HG03469 (cell line): ENCODE data around the gene VWA7.
"Not testable (repeated sequence)": the region's sequence is repeated elsewhere in the genome, so short reads cannot be mapped to it uniquely, and the experiment has no call there.

Experiments
- ATAC-seq: cut with Tn5 transposase; IDR thresholded peaks from one replicate; pipeline ENCODE4 v1.9.1; 2021; ENCODE audit warnings: mild to moderate bottlenecking, moderate library complexity, moderate number of reproducible peaks; ENCODE audit not compliant: unreplicated experiment

VWA7 gene

GRCh38 chr6:31801031-31801927 is 24.2 kb upstream of the VWA7 start:
- ATAC-seq = not testable (repeated sequence)

DNA sequence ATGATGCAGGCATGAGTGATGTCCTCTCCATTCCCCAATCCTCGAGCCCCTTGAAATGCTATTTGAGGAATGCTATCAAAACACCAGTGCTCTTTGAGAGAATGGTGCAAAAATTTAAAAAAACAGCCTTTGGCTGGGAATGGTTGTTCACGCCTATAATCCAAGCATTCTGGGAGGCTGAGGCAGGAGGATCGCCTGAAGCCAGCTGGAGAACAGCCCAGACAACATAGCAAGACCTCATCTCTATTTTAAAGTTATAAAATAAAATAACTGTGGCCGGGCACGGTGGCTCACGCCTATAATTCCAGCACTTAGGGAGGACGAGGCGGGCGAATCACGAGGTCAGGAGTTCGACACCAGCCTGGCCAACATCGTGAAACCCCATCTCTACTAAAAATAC is 22.7 kb upstream of the VWA7 start:
- ATAC-seq = no peak

DNA sequence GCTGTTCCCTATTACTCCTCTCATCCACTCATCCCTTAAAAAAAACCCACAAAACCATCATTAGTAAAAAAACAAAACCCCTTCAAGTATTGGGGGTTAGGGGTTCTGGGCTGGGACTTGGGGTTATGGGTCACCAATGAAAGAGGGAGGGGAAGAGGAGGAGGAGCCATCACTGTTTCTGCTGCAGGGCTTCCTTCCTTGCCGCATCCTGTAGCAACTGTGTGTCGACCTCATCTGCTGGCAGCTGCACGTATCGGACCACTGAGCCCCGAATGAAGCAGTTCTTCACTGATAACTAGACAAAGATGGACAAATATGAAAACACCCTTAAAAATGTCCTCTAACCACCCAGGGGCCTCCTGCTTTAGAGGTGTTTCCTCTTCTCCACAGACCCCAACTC is 20.5 kb upstream of the VWA7 start:
- ATAC-seq = no peak

DNA sequence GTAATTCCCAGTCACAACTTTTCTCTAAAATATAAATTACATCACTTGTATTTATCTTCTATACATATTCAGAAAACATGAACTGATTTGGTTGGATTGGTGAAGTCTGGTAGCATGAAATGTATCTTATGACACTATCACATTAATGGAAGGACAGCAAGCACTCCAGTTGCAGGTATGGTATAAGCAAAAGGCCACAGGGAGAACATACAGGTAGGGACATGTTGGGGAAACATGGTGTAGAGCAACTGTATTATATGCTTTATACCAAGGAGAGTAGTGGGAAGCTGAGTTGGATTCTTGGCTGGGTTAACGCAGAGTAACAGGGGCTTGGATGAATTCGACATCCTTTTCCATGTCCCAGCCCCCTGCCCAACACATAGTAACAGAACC is 19.9 kb upstream of the VWA7 start:
- ATAC-seq = no peak

GRCh38 chr6:31795616-31796298 is 18.6 kb upstream of the VWA7 start, which contains the start of gene VARS1:
TSS of gene VARS1 (minus strand) at chr6:31795752. CDS start at chr6:31795217, 535 bp downstream.
- ATAC-seq = peak; percentile 70

- ATAC-seq = no peak
These were observed 17.9 kb upstream of the VWA7 start for GRCh38 chr6:31794866-31795615.

DNA sequence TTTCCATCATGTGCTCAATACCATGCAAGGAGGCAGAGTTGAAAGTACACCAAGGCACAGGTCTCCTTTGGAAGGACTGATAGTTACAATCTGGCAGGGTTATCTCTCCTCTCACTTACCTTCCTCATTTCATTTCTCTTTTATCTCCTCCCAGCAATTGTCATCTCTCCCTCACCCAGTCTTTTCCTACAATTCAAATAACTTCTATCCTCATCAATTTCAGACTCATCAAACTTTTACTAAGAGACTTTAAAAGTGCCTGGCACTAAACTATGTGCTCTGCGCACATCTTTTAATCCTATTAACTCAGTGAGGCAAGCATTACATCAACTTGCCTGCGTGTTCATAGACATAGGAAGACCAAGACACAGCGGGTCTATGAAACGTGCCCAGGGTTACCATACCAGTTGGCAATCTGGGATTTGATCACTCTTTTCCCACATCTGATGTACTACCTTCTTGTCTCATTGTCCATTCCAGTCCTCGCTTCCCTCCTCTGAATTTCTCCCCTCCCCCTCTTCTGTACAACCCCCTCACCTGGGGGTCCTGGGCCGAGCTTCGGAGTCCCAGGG is 17.3 kb upstream of the VWA7 start:
- ATAC-seq = no peak

DNA sequence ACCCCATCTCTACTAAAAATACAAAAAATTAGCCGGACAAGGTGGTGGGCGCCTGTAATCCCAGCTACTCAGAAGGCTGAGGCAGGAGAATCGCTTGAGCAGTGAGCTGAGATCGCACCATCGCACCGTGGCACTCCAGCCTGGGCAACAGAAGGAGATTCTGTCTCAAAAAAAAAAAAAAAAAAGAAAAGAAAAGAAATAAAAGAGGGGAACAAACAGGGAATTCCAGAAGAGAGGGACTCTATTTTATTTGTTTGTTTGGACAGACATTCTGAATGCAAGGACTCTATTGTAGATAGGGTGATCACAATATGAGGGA is 16.8 kb upstream of the VWA7 start:
- ATAC-seq = not testable (repeated sequence)

GRCh38 chr6:31792761-31793171 is 15.6 kb upstream of the VWA7 start:
- no peak for ATAC-seq

DNA sequence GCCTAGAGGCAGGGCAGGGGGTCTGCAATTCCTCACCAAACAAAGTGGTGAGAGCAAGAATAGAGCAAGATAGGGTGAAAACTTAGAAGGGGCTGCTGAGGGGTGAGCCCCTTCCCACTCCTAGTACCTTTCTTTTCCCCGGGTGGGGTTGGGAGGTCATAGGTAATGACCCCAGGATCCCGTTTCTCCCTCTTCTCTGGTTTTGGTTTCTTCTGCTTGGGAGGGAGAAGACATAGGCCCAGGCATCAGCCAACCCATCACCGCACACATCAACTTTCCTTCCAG is 14.9 kb upstream of the VWA7 start:
- no peak for ATAC-seq

DNA sequence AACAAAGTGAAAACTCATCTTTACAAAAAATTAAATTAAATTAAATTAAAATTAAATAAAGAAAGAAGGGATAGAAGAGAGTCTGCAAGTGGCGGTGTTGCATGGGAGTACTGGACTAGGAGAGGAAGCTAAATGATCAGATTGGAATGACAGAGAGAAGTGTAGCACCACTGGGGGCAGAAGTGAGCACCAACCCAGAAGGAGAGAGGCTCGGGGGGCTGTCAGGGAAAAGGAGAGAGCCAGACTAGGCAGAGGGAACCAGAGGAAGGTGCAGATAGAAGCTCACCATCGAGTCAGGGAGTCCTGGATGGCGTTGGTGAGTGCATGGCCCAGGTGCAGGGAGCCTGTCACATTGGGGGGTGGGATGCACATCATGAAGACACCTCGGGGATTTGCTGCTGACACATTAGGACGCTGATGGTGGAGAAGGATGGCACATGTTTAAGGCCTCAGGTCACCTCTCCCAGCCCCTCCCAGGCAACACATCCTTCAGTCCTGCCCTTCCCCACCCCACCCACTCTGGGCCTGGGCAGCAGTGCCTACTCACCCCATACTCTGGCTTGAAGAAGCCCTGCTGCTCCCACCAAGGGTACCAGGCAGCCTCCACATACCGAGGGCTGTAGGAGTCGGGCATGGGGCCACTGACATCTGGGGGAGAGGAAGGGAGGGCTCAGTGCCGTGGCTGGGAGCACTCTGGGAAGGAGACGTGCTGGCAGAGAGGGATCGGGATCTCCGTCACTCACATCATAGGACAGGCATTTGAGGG is 14.4 kb upstream of the VWA7 start:
- ATAC-seq = no peak

DNA sequence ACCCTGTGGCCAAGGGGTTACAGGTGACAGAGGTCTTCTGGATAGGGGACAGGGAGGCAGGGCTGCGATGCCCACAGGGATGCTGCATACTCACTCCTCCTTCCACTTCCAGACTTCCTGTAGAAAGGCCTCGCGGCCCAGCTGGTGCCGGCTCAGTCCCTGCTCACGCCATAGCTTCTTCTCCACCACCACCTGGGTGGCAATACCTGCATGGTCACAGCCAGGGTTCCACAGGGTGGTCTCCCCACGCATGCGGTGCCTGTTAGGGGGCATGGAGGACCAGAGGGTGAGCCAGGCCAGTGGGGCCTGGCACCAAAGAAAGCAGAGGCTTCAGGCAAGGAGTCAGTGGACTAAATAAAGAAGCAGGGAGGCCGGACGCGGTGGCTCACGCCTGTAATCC is 8.3 kb upstream of the VWA7 start:
- no peak for ATAC-seq

DNA sequence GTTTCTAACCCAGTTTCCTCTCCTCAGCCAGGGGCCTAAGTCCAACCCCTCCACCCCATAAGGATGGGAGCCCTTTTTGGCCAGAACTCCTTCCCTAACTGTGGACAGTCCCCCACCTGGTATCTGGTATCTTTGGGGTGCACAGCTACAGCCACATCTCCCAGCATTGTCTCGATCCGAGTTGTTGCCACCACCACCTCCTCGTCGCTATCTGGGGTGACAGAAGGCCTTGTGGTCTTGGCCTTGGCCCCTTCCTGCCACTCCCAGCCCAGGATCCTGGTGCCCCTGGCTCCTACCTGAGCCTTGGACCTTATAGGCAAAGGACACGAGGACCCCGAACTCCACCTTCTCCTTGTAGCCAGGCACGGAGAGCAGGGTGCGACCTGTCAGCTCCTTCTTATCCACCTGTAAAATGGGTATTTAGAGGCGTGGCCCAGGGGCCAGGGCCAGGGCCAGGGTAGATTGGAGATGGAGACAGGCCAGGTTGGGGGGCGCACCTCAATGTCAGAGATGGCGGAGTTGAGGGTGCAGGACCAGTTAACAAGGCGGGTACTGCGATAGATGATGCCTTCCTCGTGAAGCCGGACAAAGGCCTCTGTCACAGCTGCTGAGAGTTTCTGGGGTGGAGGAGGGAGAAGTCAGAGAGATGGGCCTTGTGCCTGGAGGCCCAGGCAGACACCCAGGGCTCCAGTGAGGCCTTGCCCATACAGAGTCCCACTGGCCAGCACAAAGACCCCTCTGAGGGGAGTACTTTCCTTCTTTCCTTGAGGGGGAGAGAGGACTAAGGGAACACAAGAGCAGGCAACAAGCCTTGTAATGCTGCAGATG is 7.2 kb upstream of the VWA7 start:
- ATAC-seq = no peak

DNA sequence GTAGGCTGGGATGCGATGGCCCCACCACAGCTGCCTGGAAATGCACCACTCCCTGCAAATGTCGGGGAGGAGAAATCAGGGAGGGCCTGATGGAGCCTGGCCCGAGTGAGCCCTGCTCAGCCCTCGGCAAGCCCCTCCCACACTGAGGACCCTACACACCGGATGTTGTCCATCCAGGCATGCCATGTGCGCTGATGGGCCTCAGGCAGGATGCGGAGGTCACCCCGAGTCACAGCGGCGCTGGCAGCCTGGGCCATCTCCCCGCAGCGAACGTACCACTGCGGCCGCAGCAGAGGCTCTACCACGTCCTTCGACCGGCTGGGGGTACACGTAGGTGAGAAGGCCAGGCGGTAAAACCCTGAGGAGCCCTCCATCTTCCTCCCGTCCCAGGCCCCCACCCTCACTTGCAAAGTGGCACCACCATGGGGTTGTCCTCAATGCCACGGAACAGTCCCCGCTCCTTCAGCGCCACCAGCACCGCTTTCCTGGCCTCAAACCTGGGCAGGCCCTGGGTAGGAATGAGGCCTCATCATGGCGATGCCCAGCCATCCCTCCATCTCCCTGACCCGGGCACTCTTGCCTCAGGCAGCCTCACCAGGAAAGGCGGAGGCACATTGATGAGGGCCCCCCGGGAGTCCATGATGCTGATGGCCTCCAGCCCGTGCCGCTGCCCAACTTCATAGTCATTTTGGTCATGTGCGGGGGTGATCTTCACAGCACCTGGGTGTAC is 5.2 kb upstream of the VWA7 start:
- no peak for ATAC-seq

DNA sequence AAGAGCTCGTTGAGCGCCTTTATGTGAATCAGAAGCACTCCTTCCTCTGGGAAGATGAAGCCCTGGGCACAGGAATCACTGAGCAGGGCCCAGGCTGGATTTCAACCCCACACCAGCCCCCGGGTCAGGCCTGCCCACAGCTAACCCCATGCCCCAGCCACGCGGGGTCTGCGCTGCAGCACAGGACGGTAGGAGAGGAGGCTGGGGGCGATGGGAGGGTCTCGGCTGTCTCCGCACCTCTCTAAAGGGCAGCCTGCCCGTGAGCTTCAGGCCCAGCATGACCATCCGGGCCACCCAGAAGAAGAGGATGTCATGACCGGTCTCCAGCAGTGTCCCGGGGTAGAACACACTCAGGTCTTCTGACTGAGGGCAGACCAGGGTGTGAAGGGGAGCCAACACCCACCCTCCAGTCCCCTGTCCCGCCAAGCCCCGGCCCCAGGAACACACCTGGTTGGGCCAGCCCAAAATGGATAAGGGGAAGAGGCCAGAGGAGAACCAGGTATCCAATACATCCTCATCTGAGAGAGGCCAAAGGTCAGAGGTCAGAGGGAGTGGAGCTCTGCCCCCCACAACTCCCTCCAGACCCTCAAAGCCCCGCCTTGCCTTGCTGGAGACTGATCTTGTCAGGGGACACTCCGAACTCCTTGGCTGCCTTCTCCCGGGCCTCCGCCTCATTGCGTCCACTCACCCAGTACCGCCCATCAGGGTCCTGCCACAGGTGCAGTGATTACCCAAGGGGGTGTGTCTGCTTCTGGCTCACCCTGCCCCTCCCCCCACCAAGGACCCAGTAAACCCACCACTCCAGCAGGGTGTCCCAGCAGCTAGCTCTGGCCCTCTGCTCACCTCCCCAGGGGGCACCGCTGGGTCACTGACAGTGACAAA is 4.4 kb upstream of the VWA7 start:
- ATAC-seq = no peak

- no peak for ATAC-seq
These were observed 3.5 kb upstream of the VWA7 start for GRCh38 chr6:31780507-31781243.

- no peak for ATAC-seq
These were observed 2.8 kb upstream of the VWA7 start for GRCh38 chr6:31779908-31780307.
